ENCODE results near the gene KHK. TPM values are rescaled to one million over a fixed set of nuclear protein-coding genes. Genes with fewer than 3 reads are reported as not detected.

KHK gene
- total RNA-seq, 1 donor from 2014 or later = 5.3 TPM

- no peak for DNase-seq
- no peak for TF ChIP-seq CTCF (IDR thresholded peaks at IDR 0.05; ENCODE audit: partially characterized antibody, unreplicated experiment)
- H3K27ac Mint-ChIP-seq (ENCODE audit: unreplicated experiment) = no peak overlapping the region
- no peaks in the 10 kb centered on the region for H3K36me3 Mint-ChIP-seq (ENCODE audit: unreplicated experiment)
- H3K9me3 Mint-ChIP-seq (ENCODE audit: unreplicated experiment) = peaks cover 2% of the 10 kb centered on the region
- peaks cover 2% of the 10 kb centered on the region for H3K27me3 Mint-ChIP-seq (ENCODE audit: unreplicated experiment)
- no peaks in the 10 kb centered on the region for H3K4me1 Mint-ChIP-seq (ENCODE audit: low read depth, unreplicated experiment)
- H3K4me3 Mint-ChIP-seq (ENCODE audit: unreplicated experiment) = no peak overlapping the region
Observed at GRCh38 chr2:27145682-27146081, 59.1 kb downstream of the KHK start.

- no peak for DNase-seq
- Mint-ChIP-seq H3K27me3 (ENCODE audit: unreplicated experiment) (peaks cover 2% of the 10 kb centered on the region), H3K4me3 (ENCODE audit: unreplicated experiment) (no peak overlapping the region), H3K4me1 (ENCODE audit: low read depth, unreplicated experiment) (no peaks in the 10 kb centered on the region), H3K27ac (ENCODE audit: unreplicated experiment) (no peak overlapping the region), H3K9me3 (ENCODE audit: unreplicated experiment) (peaks cover 2% of the 10 kb centered on the region), H3K36me3 (ENCODE audit: unreplicated experiment) (no peaks in the 10 kb centered on the region)
- TF ChIP-seq CTCF (IDR thresholded peaks at IDR 0.05; ENCODE audit: partially characterized antibody, unreplicated experiment) = no peak
Observed at GRCh38 chr2:27147935-27148334, 61.4 kb downstream of the KHK start.

GRCh38 chr2:27148801-27149439, 62.3 kb downstream of the KHK start, which contains the start of gene TCF23:
TCF23 (plus strand) TSS chr2:27149004; CDS start chr2:27149134, 130 bp downstream.
- no peak within 1 kb of the TSS for H3K4me3 Mint-ChIP-seq (ENCODE audit: unreplicated experiment)
- H3K4me1 Mint-ChIP-seq (ENCODE audit: low read depth, unreplicated experiment) = no peaks in the 10 kb centered on the region
- peaks cover 2% of the 10 kb centered on the region for H3K9me3 Mint-ChIP-seq (ENCODE audit: unreplicated experiment)
- no peaks in the 10 kb centered on the region for H3K27me3 Mint-ChIP-seq (ENCODE audit: unreplicated experiment)
- no peak for DNase-seq
- H3K27ac Mint-ChIP-seq (ENCODE audit: unreplicated experiment) = no peak within 1 kb of the TSS
- no peaks in the 10 kb centered on the region for H3K36me3 Mint-ChIP-seq (ENCODE audit: unreplicated experiment)
- TF ChIP-seq CTCF (IDR thresholded peaks at IDR 0.05; ENCODE audit: partially characterized antibody, unreplicated experiment) = no peak

- peaks cover 3% of the 10 kb centered on the region for H3K9me3 Mint-ChIP-seq (ENCODE audit: unreplicated experiment)
- DNase-seq = no peak
- H3K4me1 Mint-ChIP-seq (ENCODE audit: low read depth, unreplicated experiment) = no peaks in the 10 kb centered on the region
- H3K27me3 Mint-ChIP-seq (ENCODE audit: unreplicated experiment) = no peaks in the 10 kb centered on the region
- TF ChIP-seq CTCF (IDR thresholded peaks at IDR 0.05; ENCODE audit: partially characterized antibody, unreplicated experiment) = no peak
- H3K4me3 Mint-ChIP-seq (ENCODE audit: unreplicated experiment) = no peak overlapping the region
- H3K27ac Mint-ChIP-seq (ENCODE audit: unreplicated experiment) = no peak overlapping the region
- H3K36me3 Mint-ChIP-seq (ENCODE audit: unreplicated experiment) = no peaks in the 10 kb centered on the region
Observed at GRCh38 chr2:27149570-27150405, 63.2 kb downstream of the KHK start.

Other genes with a start within 250 kb of the KHK start
- 313 TPM for gene DPYSL5, start 238.6 kb upstream of the KHK start, total RNA-seq (ENCODE audit: unreplicated experiment)
- gene MAPRE3, start 116.1 kb upstream of the KHK start, total RNA-seq (ENCODE audit: unreplicated experiment) = 49.2 TPM
- gene TMEM214, start 53.8 kb upstream of the KHK start, total RNA-seq (ENCODE audit: unreplicated experiment) = 35.8 TPM
- 17.3 TPM for gene AGBL5, start 35.1 kb upstream of the KHK start, total RNA-seq (ENCODE audit: unreplicated experiment)
- 215 TPM for gene OST4, start 15.1 kb upstream of the KHK start, total RNA-seq (ENCODE audit: unreplicated experiment)
- gene EMILIN1, start 8.2 kb upstream of the KHK start, total RNA-seq (ENCODE audit: unreplicated experiment) = 3.2 TPM
- 1.3 TPM for gene CGREF1, start 32.4 kb downstream of the KHK start, total RNA-seq (ENCODE audit: unreplicated experiment)
- gene ABHD1, start 37.0 kb downstream of the KHK start, total RNA-seq (ENCODE audit: unreplicated experiment) = not detected
- gene PREB, start 47.9 kb downstream of the KHK start, total RNA-seq (ENCODE audit: unreplicated experiment) = 35.5 TPM
- gene PRR30, start 52.6 kb downstream of the KHK start, total RNA-seq (ENCODE audit: unreplicated experiment) = not detected
- gene TCF23, start 62.2 kb downstream of the KHK start, total RNA-seq (ENCODE audit: unreplicated experiment) = not detected
- gene ATRAID, start 125.3 kb downstream of the KHK start, total RNA-seq (ENCODE audit: unreplicated experiment) = 58.8 TPM
- 40.0 TPM for gene SLC5A6, start 125.5 kb downstream of the KHK start, total RNA-seq (ENCODE audit: unreplicated experiment)
- 38.5 TPM for gene CAD, start 130.6 kb downstream of the KHK start, total RNA-seq (ENCODE audit: unreplicated experiment)
- gene SLC30A3, start 176.3 kb downstream of the KHK start, total RNA-seq (ENCODE audit: unreplicated experiment) = 1.3 TPM
- not detected for gene DNAJC5G, start 188.7 kb downstream of the KHK start, total RNA-seq (ENCODE audit: unreplicated experiment)
- gene TRIM54, start 195.7 kb downstream of the KHK start, total RNA-seq (ENCODE audit: unreplicated experiment) = 2.0 TPM
- gene UCN, start 221.7 kb downstream of the KHK start, total RNA-seq (ENCODE audit: unreplicated experiment) = 1.9 TPM
- 56.6 TPM for gene MPV17, start 236.3 kb downstream of the KHK start, total RNA-seq (ENCODE audit: unreplicated experiment)